GM12878 (cell line): Measurements from ENCODE around the gene PHACTR3.

Experiments
- EP300 ChIP-seq, 2 experiments: fragments of 150-350 bp in 1 of 2; IDR thresholded peaks; 2 replicates each; pipeline ENCODE4 v1.6.1; 2011 to 2012; ENCODE audit warnings: low read depth in 2 of 2, low read length in 2 of 2, borderline replicate concordance in 1 of 2, improper control_type of control experiment in 1 of 2, inconsistent platforms in 1 of 2; ENCODE audit not compliant: control insufficient read depth in 1 of 2
- POLR2A ChIP-seq: IDR thresholded peaks from 2 replicates; pipeline ENCODE4 v1.6.1; 2011; ENCODE audit warnings: low read depth, mild to moderate bottlenecking, low read length

DNA sequence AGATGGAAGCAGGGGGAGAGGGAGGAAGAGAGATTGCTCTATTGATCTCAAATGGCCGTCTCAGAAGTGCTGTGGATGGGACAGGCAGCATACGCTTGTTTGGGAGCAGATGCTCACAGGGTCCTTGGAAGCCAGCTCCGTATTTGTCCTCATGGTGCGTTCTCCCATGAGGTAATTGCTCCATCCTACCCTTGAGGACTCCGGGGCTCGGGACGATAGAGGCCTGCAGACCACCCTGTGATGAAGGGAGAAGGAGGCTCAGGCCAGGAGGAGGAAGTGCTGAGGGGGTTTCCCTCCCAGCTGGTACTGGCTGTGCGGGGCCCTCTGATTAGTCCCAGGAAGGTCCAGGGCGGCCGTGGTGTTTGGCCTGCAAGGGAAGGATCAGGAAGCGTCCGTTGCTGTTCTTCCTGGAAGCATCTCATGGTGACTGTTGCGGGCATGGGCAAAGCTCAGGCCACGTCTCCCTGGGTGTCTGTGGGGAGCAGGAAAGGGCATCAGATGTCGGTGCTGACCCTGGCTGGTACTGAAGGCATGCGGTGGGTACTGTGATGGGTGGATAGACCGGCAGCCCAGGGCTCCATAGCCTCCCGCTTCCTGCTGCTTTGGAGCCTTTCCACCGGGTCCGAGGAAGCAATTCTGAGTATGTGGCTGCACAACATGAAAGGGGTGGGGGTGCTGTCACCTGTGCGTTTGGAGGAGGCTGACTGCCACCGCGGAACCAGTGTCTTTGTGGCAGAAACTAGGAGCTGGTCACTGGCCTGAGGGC lies 170.8 kb downstream of the PHACTR3 start:
- TF ChIP-seq POLR2A = no peak
- no peak for TF ChIP-seq EP300 (IDR thresholded peaks at IDR 0.05; ENCODE audit: borderline replicate concordance in 1 of 2, control insufficient read depth in 1 of 2, low read depth in 2 of 2, low read length in 2 of 2)
